Adrenal gland (tissue), 19 donors: Measurements from ENCODE around the gene COL6A2. TPM values are rescaled to one million over a fixed set of nuclear protein-coding genes. Genes with fewer than 3 reads are reported as not detected.

ENCODE experiments used
- DNase-seq, 7 donors: peaks; one replicate each; pipeline ENCODE4 v3.0.0-alpha.2; 2019 to 2020
- H3K27ac ChIP-seq, 5 donors: fragments of 200-600 bp; sonication (generic) in 4 of 5; 1 replicate in 3 of 5; 2 replicates in 2 of 5; pipeline versions ENCODE4 v1.5.1 to v1.8.0; 2016 to 2020; ENCODE audit warnings: mild to moderate bottlenecking in 1 of 5
- H3K27me3 ChIP-seq: fragments of 200-600 bp; 2 replicates; pipeline ENCODE4 v1.8.0; 2021
- H3K36me3 ChIP-seq, 2 donors: fragments of 200-600 bp; replicated peaks in 1 of 2; 1 replicate in 1 of 2; 2 replicates in 1 of 2; pipeline versions ENCODE4 v1.5.1 to v1.8.0; 2018 to 2022
- H3K4me1 ChIP-seq, 2 donors: fragments of 200-600 bp; replicated peaks in 1 of 2; 1 replicate in 1 of 2; 2 replicates in 1 of 2; pipeline versions ENCODE4 v1.5.1 to v1.8.0; 2018 to 2021
- H3K4me3 ChIP-seq, 4 donors: fragments of 200-600 bp; sonication (generic) in 3 of 4; one replicate each; pipeline ENCODE4 v1.5.1; 2016 to 2018
- H3K9me3 ChIP-seq, 3 donors: fragments of 200-600 bp; sonication (generic) in 1 of 3; replicated peaks in 1 of 3; 1 replicate in 2 of 3; 2 replicates in 1 of 3; pipeline versions ENCODE4 v1.5.1 to v1.8.0; 2016 to 2021
- POLR2A ChIP-seq, 2 donors: fragments of 450-650 bp; IDR thresholded peaks; one replicate each; pipeline ENCODE4 v1.6.1; 2017; ENCODE audit warnings: antibody characterized with exemption in 2 of 2, mild to moderate bottlenecking in 2 of 2, moderate library complexity in 1 of 2
- WGBS, 4 donors: extraction: QIAGEN DNeasy Blood & Tissue Kit in 2 of 4; methylation state at CpG; one replicate each; pipeline versions ENCODE4 v1.1.5 to v1.1.7; 2013 to 2017; 5-methylcytosine and 5-hydroxymethylcytosine counted together
- intact Hi-C, 2 donors: fragments of 100-400 bp; cut with DNase I; formaldehyde crosslinking; loops; one replicate each; pipeline versions ENCODE4 v1.14.1 to v1.15.0; 2022 to 2023
- long read RNA-seq, 10 donors: library from polyadenylated mRNA in 3 of 10; unstranded in 2 of 10; stranded (forward) in 1 of 10; transcript quantifications; one replicate each; pipeline ENCODE4 v2.0.0 and lab custom pipeline, GENCODE V29; 2021 to 2026
- polyA plus RNA-seq, 3 donors: library from polyadenylated mRNA; stranded (reverse); fragments of 200-250 nt in 2 of 3; fragments of 350-450 nt in 1 of 3; fragmentation: Illumina TruSeq in 1 of 3; extraction: RNeasy Lipid Tissue Mini Kit (QIAGEN cat#74804) in 1 of 3; gene quantifications; one replicate each; pipeline ENCODE4 v1.2.3, GENCODE V29; 2013 to 2014
- total RNA-seq, 9 donors: library from RNA; depleted of rRNA in 4 of 9; stranded (reverse); fragments of >200 nt in 4 of 9; fragments of 120-200 nt in 1 of 9; fragmentation: NEBNext Ultra II Directional in 1 of 9; extraction: Animal tissue kit (Norgen Biotek cat#: 25700) in 1 of 9; gene quantifications; one replicate each; pipeline versions ENCODE4 v1.1.0 to v1.2.4, GENCODE V29; 2013 to 2023
- TF ChIP-seq, protein P1 (sequence below), 6 experiments: fragments of 450-650 bp in 4 of 6; fragments of 200-600 bp in 2 of 6; sonication (generic) in 1 of 6; IDR thresholded peaks; 1 replicate in 5 of 6; 2 replicates in 1 of 6; pipeline versions ENCODE4 v1.5.1 to v1.8.0; 2016 to 2021; ENCODE audit warnings: antibody characterized with exemption in 6 of 6, mild to moderate bottlenecking in 2 of 6, moderate library complexity in 1 of 6
- donor health status: healthy with polysubstance abuse.
- donor health status: Bipolar disorder and iron deficiency.
- donor health status: DM: yes; HTN: yes; CAD: no.
- donor health status: DM: no; HTN: no; CAD: no.
- donor health status: DM: no; HTN: no; CAD: no.
- donor health status: DM: yes; HTN: yes; CAD: no.

Gene COL6A2
- total RNA-seq, result 100 to 1,000 TPM in 7 of 9 donors, 10 to 100 TPM in 2; 39.5 to 335 (median 163) TPM
- polyA plus RNA-seq, result 100 to 1,000 TPM in 2 of 3 donors, 10 to 100 TPM in 1; 19.0 to 543 (median 246) TPM
- long read RNA-seq, donor 1, partial matches to known transcripts, result 0 of 1 reads
- long read RNA-seq, donor 1, other reads (novel, unspliced or antisense), result 0 of 1 reads
- long read RNA-seq, donor 2, partial matches to known transcripts, result 0 of 3 reads
- long read RNA-seq, donor 2, other reads (novel, unspliced or antisense), result 0 of 3 reads
- long read RNA-seq, donor 3, partial matches to known transcripts, result 0 of 1 reads
- long read RNA-seq, donor 3, other reads (novel, unspliced or antisense), result 0 of 1 reads
- long read RNA-seq, donor 4, partial matches to known transcripts, result 5 of 8 reads
- long read RNA-seq, donor 4, other reads (novel, unspliced or antisense), result 3 of 8 reads
- long read RNA-seq, donor 5, transcript COL6A2-201 (28 exons, 3,461 nt), result major isoform, 387 of 665 reads
- long read RNA-seq, donor 5, transcript COL6A2-203 (27 exons, 3,101 nt), result minor isoform, 9 of 665 reads
- long read RNA-seq, donor 5, partial matches to known transcripts, result 128 of 665 reads
- long read RNA-seq, donor 5, other reads (novel, unspliced or antisense), result 141 of 665 reads
- long read RNA-seq, donor 6, partial matches to known transcripts, result 11 of 25 reads
- long read RNA-seq, donor 6, other reads (novel, unspliced or antisense), result 14 of 25 reads
- long read RNA-seq, donor 7, partial matches to known transcripts, result 0 of 2 reads
- long read RNA-seq, donor 7, other reads (novel, unspliced or antisense), result 0 of 2 reads
- long read RNA-seq, donor 8, transcript COL6A2-201 (28 exons, 3,461 nt), result major isoform, 5 of 5 reads
- long read RNA-seq, donor 8, partial matches to known transcripts, result 0 of 5 reads
- long read RNA-seq, donor 8, other reads (novel, unspliced or antisense), result 0 of 5 reads
- long read RNA-seq, donor 9, result 0 reads
- long read RNA-seq, donor 10, partial matches to known transcripts, result 6 of 7 reads
- long read RNA-seq, donor 10, other reads (novel, unspliced or antisense), result 0 of 7 reads

DNA sequence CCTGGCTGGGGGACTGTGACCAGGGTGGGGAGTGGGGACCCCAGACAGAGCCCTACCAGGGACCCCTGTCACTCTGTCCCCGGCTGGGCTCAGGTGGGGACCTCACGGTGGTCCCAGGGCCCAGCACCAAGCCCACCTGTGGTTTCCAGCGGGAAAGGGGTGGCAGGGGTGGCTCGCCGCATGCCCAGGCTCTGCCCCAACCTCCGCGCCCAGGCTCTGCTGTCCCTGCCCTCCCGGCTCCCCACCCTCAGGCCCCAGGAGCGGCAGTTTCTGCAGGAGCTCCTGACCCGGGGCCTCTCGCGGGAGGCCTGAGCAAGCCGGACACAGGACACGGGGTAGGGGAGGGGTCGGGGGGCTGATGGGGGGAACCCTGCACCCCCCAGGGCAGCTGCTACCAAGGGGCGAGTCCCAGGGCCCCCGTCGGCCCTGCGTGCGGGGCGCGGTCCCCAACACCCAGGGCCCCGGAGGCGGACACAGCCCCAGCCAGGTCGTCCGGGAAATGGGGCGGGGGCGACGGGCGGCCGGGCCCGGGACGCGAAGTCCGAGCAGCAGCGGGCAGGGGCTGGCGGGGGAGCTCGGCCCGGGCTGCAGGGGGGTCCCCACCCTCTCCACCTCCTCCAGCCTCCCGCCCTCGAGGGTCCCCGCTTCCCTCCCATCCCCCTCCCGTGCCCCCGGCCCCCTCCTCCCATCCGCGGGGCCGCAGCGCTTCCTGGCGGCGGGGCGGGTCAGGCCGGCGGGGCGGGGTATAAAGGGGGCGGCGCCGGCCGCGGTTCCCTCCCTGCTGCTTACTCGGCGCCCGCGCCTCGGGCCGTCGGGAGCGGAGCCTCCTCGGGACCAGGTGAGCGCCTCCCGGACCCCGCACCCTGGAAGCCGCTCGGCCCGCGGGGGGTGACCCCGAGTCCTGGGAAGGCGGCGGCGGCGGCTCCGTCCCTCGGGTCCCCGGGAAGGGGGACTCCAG lies at the start of gene COL6A2:
TSS of gene COL6A2 (plus strand) at position 777 of the 958 bp plus-strand sequence.
- TF ChIP-seq, protein P1, sequence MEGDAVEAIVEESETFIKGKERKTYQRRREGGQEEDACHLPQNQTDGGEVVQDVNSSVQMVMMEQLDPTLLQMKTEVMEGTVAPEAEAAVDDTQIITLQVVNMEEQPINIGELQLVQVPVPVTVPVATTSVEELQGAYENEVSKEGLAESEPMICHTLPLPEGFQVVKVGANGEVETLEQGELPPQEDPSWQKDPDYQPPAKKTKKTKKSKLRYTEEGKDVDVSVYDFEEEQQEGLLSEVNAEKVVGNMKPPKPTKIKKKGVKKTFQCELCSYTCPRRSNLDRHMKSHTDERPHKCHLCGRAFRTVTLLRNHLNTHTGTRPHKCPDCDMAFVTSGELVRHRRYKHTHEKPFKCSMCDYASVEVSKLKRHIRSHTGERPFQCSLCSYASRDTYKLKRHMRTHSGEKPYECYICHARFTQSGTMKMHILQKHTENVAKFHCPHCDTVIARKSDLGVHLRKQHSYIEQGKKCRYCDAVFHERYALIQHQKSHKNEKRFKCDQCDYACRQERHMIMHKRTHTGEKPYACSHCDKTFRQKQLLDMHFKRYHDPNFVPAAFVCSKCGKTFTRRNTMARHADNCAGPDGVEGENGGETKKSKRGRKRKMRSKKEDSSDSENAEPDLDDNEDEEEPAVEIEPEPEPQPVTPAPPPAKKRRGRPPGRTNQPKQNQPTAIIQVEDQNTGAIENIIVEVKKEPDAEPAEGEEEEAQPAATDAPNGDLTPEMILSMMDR (IDR thresholded peaks at IDR 0.05), result peak in 1 of 6 experiments; percentile 29
- TF ChIP-seq POLR2A (IDR thresholded peaks at IDR 0.05), result no peak
- DNase-seq, result peak; percentile 11 to 48 (median 33)
- intact Hi-C loops, result loop anchor here (10.0 kb wide), 2 partner anchors 113 to 123 kb away; partner anchors contain the start of gene COL6A1 (in 1 of the 2)
- Histone ChIP-seq H3K36me3 (no peaks in the 10 kb centered on the region), H3K27me3 (peaks cover 15% of the 10 kb centered on the region), H3K27ac (peak within 1 kb of the TSS in 4 of 5 donors; percentile 27 to 88 (median 62)), H3K9me3 (peaks cover 0 to 4% (median 0%) of the 10 kb centered on the region in 3 donors), H3K4me1 (no peaks in the 10 kb centered on the region), H3K4me3 (peak within 1 kb of the TSS in 2 of 4 donors; percentile 34 to 74)
- 8 to 64% (median 15%) methylated on average over 6 to 82 of the region's 83 CpGs for WGBS, 4 donors

DNA sequence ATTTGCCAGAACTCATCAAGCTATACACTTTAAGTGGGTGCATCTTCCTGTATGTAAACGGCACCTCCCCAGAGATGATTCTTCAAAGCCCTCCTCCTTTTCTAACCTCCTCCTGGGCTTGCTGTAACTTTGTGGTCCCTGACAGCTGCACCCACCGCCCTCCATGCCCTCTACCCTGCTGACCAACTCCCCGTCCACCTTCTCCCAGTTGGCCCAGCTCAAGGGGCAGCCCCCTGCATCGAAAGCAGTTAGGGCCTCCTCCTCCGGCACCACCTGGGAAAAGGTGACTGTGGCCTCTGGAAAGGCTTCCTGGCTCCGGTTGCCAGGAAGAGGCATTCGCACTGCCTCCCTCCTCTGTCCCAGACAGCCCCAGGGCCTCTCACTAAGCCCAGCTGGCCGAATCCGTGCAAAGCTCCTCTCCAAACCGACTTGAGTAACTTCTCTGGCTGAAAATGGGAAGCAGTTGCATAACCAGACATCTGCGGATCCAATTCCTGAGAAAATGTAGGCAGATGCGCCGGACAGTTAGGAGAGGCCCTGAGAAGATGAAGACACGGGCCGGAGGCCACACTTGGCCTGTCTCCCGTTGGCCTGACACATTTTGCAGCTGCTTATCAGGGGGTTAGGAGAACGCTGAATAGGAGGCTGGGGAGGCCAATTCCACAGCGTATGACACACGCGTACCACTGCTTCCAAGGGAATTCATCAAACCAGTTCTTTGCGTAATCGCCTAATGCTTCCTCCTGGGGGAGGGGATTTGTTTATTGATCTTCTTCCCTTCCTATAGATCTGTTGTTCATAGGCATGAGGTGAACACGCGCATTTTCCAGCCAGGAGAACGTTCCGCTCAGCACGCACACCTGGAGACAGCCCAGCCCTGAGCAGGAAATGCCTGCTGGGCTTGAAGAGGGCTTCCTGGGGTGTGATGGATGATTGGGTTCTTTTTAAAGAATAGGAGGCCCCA lies 48.7 kb upstream of the COL6A2 start:
- intact Hi-C loops, result no loop called here
- H3K4me1 ChIP-seq, result no peaks in the 10 kb centered on the region
- H3K27me3 ChIP-seq, result no peaks in the 10 kb centered on the region
- H3K27ac ChIP-seq, result peak overlapping the region in 3 of 5 donors; percentile 16 to 85 (median 67)
- no peaks in the 10 kb centered on the region for H3K36me3 ChIP-seq
- no peak overlapping the region for H3K4me3 ChIP-seq
- whole genome bisulfite sequencing, 4 donors, result 49 to 71% (median 67%) methylated on average over 21 to 27 of the region's 27 CpGs
- peak in 6 of 7 donors; percentile 61 to 88 (median 73) for DNase-seq
- TF ChIP-seq, protein P1 (IDR thresholded peaks at IDR 0.05), result no peak
- TF ChIP-seq POLR2A (IDR thresholded peaks at IDR 0.05), result no peak
- H3K9me3 ChIP-seq, result no peaks in the 10 kb centered on the region

DNA sequence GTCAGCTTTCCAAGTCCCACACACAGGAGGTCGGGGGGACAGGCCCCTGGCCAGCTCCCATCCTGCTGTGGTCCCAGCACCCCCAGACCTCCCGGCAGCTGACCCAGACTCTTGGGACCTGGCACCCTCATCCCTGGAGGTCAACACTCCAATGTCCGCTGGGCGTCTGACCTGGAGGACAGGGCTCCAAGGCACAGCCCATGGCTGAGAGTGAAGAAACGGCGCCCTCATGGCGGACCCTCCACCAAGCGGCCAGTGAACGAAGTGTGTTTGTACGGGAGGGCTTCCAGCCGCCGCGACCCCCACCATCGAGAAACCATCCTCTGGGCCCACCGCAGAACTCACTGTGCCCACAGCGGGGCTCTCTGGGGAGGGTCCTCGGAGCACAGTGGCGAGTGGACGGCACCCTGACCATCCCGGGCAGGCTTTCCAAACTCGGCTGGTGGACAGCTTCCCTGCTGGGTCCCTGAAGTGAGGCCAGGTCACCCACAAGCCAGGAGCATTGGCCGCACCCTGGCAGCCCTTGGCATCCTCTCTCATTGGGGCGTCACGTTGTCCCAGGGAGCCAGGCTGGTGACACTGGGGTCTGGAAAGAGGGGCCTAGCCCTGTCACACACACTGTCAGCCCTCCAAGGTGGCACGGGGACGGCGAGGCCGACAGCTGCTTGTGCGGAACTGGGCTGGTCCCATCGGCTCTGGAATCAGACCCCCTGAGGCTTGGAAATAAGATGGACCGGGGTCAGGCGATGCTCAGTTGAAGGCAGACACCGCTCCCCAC lies 47.8 kb upstream of the COL6A2 start:
- Histone ChIP-seq H3K27me3 (no peaks in the 10 kb centered on the region), H3K36me3 (no peaks in the 10 kb centered on the region), H3K27ac (peak overlapping the region in 2 of 5 donors; percentile 67 to 85), H3K9me3 (no peaks in the 10 kb centered on the region), H3K4me3 (no peak overlapping the region), H3K4me1 (no peaks in the 10 kb centered on the region)
- WGBS, 4 donors, result 80 to 87% (median 83%) methylated on average over 22 to 33 of the region's 33 CpGs
- intact Hi-C loops, result no loop called here
- TF ChIP-seq, protein P1 (IDR thresholded peaks at IDR 0.05), result no peak
- TF ChIP-seq POLR2A (IDR thresholded peaks at IDR 0.05), result no peak
- DNase-seq, result peak in 1 of 7 donors; percentile 46
